Natural killer cell (primary cell): Measurements from ENCODE around the gene EFCAB6. TPM values are rescaled to one million over a fixed set of nuclear protein-coding genes. Genes with fewer than 3 reads are reported as not detected.

ENCODE experiments used
- ATAC-seq, 3 donors: fragments of 150-1000 bp in 2 of 3; fragments of 200-7000 bp in 1 of 3; cut with Tn5 transposase; 1 replicate in 1 of 3; 2 replicates in 2 of 3; pipeline ENCODE4 v1.10.0; 2021; ENCODE audit warnings: mild to moderate bottlenecking in 2 of 3, moderate library complexity in 2 of 3
- DNase-seq, 2 donors: peaks; one replicate each; pipeline versions ENCODE4 v3.0.0 to v3.0.0-alpha.2; 2013 to 2021; ENCODE audit warnings: mixed read lengths in 1 of 2
- H3K27ac ChIP-seq: one replicate; pipeline ENCODE4 v1.5.1; 2013; ENCODE audit warnings: mild to moderate bottlenecking, low read length
- H3K27me3 ChIP-seq: one replicate; pipeline ENCODE4 v1.6.1; 2013; ENCODE audit warnings: low read length; ENCODE audit not compliant: control insufficient read depth, insufficient read depth
- H3K36me3 ChIP-seq: one replicate; pipeline ENCODE4 v1.6.1; 2013; ENCODE audit warnings: low read length; ENCODE audit not compliant: control insufficient read depth, insufficient read depth
- H3K4me1 ChIP-seq: one replicate; pipeline ENCODE4 v1.6.1; 2013; ENCODE audit warnings: low read length; ENCODE audit not compliant: control insufficient read depth, insufficient read depth
- H3K4me3 ChIP-seq: one replicate; pipeline ENCODE4 v1.5.1; 2013; ENCODE audit warnings: low read length
- H3K9me3 ChIP-seq: one replicate; pipeline ENCODE4 v1.6.1; 2013; ENCODE audit warnings: low read length; ENCODE audit not compliant: control insufficient read depth, insufficient read depth
- H3K27ac Mint-ChIP-seq, 2 donors: one replicate each; pipeline ENCODE4 v1.8.0; 2022; ENCODE audit warnings: mild to moderate bottlenecking in 2 of 2, mixed read lengths in 2 of 2, moderate library complexity in 1 of 2
- H3K27me3 Mint-ChIP-seq, 2 donors: one replicate each; pipeline ENCODE4 v1.8.0; 2022; ENCODE audit warnings: low read depth in 2 of 2, mixed read lengths in 2 of 2
- H3K36me3 Mint-ChIP-seq: one replicate; pipeline ENCODE4 v1.8.0; 2022; ENCODE audit warnings: mixed read lengths
- H3K4me1 Mint-ChIP-seq, 2 donors: one replicate each; pipeline ENCODE4 v1.8.0; 2022; ENCODE audit warnings: mixed read lengths in 2 of 2
- H3K4me3 Mint-ChIP-seq: one replicate; pipeline ENCODE4 v1.8.0; 2022; ENCODE audit warnings: mild to moderate bottlenecking, moderate library complexity, mixed read lengths
- H3K9me3 Mint-ChIP-seq, 2 donors: one replicate each; pipeline ENCODE4 v1.8.0; 2022; ENCODE audit warnings: mixed read lengths in 2 of 2
- CTCF ChIP-seq: fragments of 200-600 bp; IDR thresholded peaks from one replicate; pipeline ENCODE4 v1.8.0; 2022; ENCODE audit warnings: antibody characterized with exemption
- whole genome bisulfite sequencing: methylation state at CpG from one replicate; pipeline ENCODE4 v1.1.7; 2013; ENCODE audit warnings: missing lambda C conversion rate; ENCODE audit not compliant: insufficient coverage; 5-methylcytosine and 5-hydroxymethylcytosine counted together
- intact Hi-C: fragments of 100-400 bp; cut with micrococcal nuclease; formaldehyde crosslinking; loops from one replicate; pipeline ENCODE4 v1.14.2; 2022
- total RNA-seq, 4 donors: library from RNA; stranded (reverse); fragments of 120-200 nt in 1 of 4; gene quantifications; one replicate each; pipeline versions ENCODE4 v1.2.3 to v1.2.4, GENCODE V29; 2013 to 2022

The EFCAB6 gene
- total RNA-seq, 3 donors from 2014 or later (not counting 1 experiment from before 2014, with no cell fraction given) = 0.23 to 0.35 (median 0.26) TPM

- ATAC-seq (no peak), DNase-seq (no peak)
- no peak overlapping the region for H3K27ac Mint-ChIP-seq
- H3K4me1 Mint-ChIP-seq = no peaks in the 10 kb centered on the region
- Histone ChIP-seq H3K4me3 (no peak overlapping the region), H3K27ac (no peak overlapping the region), H3K36me3 (no peaks in the 10 kb centered on the region), H3K9me3 (no peaks in the 10 kb centered on the region), H3K27me3 (no peaks in the 10 kb centered on the region), H3K4me1 (no peaks in the 10 kb centered on the region)
- no peak overlapping the region for H3K4me3 Mint-ChIP-seq
- intact Hi-C loops = no loop called here
- H3K36me3 Mint-ChIP-seq = no peaks in the 10 kb centered on the region
- 88% methylated on average over 7 of the region's 7 CpGs for WGBS
- H3K9me3 Mint-ChIP-seq = no peaks in the 10 kb centered on the region
- H3K27me3 Mint-ChIP-seq = peaks cover 5 to 32% of the 10 kb centered on the region in 2 donors
- TF ChIP-seq CTCF = no peak
These were observed 66.7 kb downstream of the EFCAB6 start for GRCh38 chr22:43745411-43745770.

- Histone ChIP-seq H3K4me3 (no peak overlapping the region), H3K27ac (no peak overlapping the region), H3K4me1 (no peaks in the 10 kb centered on the region), H3K9me3 (no peaks in the 10 kb centered on the region), H3K36me3 (no peaks in the 10 kb centered on the region), H3K27me3 (no peaks in the 10 kb centered on the region)
- 77% methylated on average over 9 of the region's 9 CpGs for WGBS
- no peaks in the 10 kb centered on the region for H3K9me3 Mint-ChIP-seq
- DNase-seq = no peak
- no peak overlapping the region for H3K27ac Mint-ChIP-seq
- no peak overlapping the region for H3K4me3 Mint-ChIP-seq
- no peak for TF ChIP-seq CTCF
- no peaks in the 10 kb centered on the region for H3K36me3 Mint-ChIP-seq
- peaks cover 5 to 31% of the 10 kb centered on the region in 2 donors for H3K27me3 Mint-ChIP-seq
- no peaks in the 10 kb centered on the region for H3K4me1 Mint-ChIP-seq
- ATAC-seq = no peak
- intact Hi-C loops = no loop called here
These were observed 67.2 kb downstream of the EFCAB6 start for GRCh38 chr22:43744700-43745410.

- H3K4me1 Mint-ChIP-seq = no peaks in the 10 kb centered on the region
- H3K27ac ChIP-seq = no peak overlapping the region
- H3K27ac Mint-ChIP-seq = no peak overlapping the region
- 86% methylated on average over 3 of the region's 3 CpGs for WGBS
- H3K4me1 ChIP-seq = no peaks in the 10 kb centered on the region
- H3K4me3 ChIP-seq = no peak overlapping the region
- H3K9me3 Mint-ChIP-seq = no peaks in the 10 kb centered on the region
- no peaks in the 10 kb centered on the region for H3K36me3 Mint-ChIP-seq
- H3K27me3 ChIP-seq = no peaks in the 10 kb centered on the region
- no peak for ATAC-seq
- H3K9me3 ChIP-seq = no peaks in the 10 kb centered on the region
- no peak for TF ChIP-seq CTCF
- H3K36me3 ChIP-seq = no peaks in the 10 kb centered on the region
- H3K27me3 Mint-ChIP-seq = peaks cover 5 to 23% of the 10 kb centered on the region in 2 donors
- no peak for DNase-seq
- intact Hi-C loops = no loop called here
- no peak overlapping the region for H3K4me3 Mint-ChIP-seq
These were observed 68.0 kb downstream of the EFCAB6 start for GRCh38 chr22:43743929-43744643.
